HepG2 (cell line): ENCODE results near the gene SLC2A13. TPM values are rescaled to one million over a fixed set of nuclear protein-coding genes. Genes with fewer than 3 reads are reported as not detected.

ENCODE experiments used
- ARID5B ChIP-seq: IDR thresholded peaks from 2 replicates; pipeline ENCODE4 v1.4.0; 2020; ENCODE audit warnings: mild to moderate bottlenecking, missing genetic modification reagents
- ELK4 ChIP-seq: sonication (generic); formaldehyde crosslinking; IDR thresholded peaks from 2 replicates; pipeline ENCODE4 v1.9.0; 2021; ENCODE audit warnings: missing genetic modification reagents, borderline replicate concordance
- GPN1 ChIP-seq: sonication (generic); formaldehyde crosslinking; IDR thresholded peaks from 2 replicates; pipeline ENCODE4 v1.5.1; 2020; ENCODE audit warnings: missing genetic modification reagents, borderline replicate concordance
- HNF4A ChIP-seq: sonication (generic); formaldehyde crosslinking; IDR thresholded peaks from 2 replicates; pipeline ENCODE4 v1.4.0; 2020; ENCODE audit warnings: missing genetic modification reagents
- MAF1 ChIP-seq: sonication (generic); formaldehyde crosslinking; IDR thresholded peaks from 2 replicates; pipeline ENCODE4 v1.5.0; 2020; ENCODE audit warnings: missing genetic modification reagents, borderline replicate concordance
- MBD4 ChIP-seq: IDR thresholded peaks from 2 replicates; pipeline ENCODE4 v1.6.1; 2012; ENCODE audit warnings: low read length, inconsistent platforms, borderline replicate concordance
- RFX3 ChIP-seq: IDR thresholded peaks from 2 replicates; pipeline ENCODE4 v1.6.1; 2016; ENCODE audit warnings: missing biosample characterization, missing genetic modification reagents
- USF2 ChIP-seq, 2 experiments: sonication (generic) in 1 of 2; formaldehyde crosslinking in 1 of 2; IDR thresholded peaks; 2 replicates each; pipeline versions ENCODE4 v1.5.1 to v1.6.1; 2011 to 2020; ENCODE audit warnings: borderline replicate concordance in 1 of 2, low read depth in 1 of 2, low read length in 1 of 2, mild to moderate bottlenecking in 1 of 2, missing genetic modification reagents in 1 of 2, moderate library complexity in 1 of 2
- ZFP36 ChIP-seq: fragments of 150-350 bp; IDR thresholded peaks from 2 replicates; pipeline ENCODE4 v1.6.1; 2018; ENCODE audit warnings: borderline replicate concordance, low read length, low read depth; ENCODE audit not compliant: partially characterized antibody
- ZNF143 ChIP-seq: sonication (generic); formaldehyde crosslinking; IDR thresholded peaks from 2 replicates; pipeline ENCODE4 v1.4.0; 2020; ENCODE audit warnings: missing genetic modification reagents
- ZNF318 ChIP-seq: sonication (generic); formaldehyde crosslinking; IDR thresholded peaks from 2 replicates; pipeline ENCODE4 v1.4.0; 2020; ENCODE audit warnings: mild to moderate bottlenecking, missing genetic modification reagents
- ZNF782 ChIP-seq: sonication (generic); formaldehyde crosslinking; IDR thresholded peaks from 2 replicates; pipeline ENCODE4 v1.4.0; 2020; ENCODE audit warnings: missing genetic modification reagents, mild to moderate bottlenecking, borderline replicate concordance
- polyA plus RNA-seq, 8 experiments: library from polyadenylated mRNA; depleted of rRNA in 3 of 8; stranded (reverse) in 7 of 8; unstranded in 1 of 8; fragments of >200 nt; fragmentation: Illumina TruSeq in 4 of 8; extraction: Trizol in 4 of 8; gene quantifications; 2 replicates each; pipeline versions ENCODE4 v1.2.1 to v1.2.3, GENCODE V29; 2011 to 2016; ENCODE audit warnings: low read depth in 4 of 8, missing spikeins in 1 of 8, mixed read lengths in 1 of 8; ENCODE audit not compliant: insufficient read depth in 1 of 8
- total RNA-seq, 5 experiments: library from RNA; depleted of rRNA; stranded (reverse); fragments of >200 nt; fragmentation: Illumina TruSeq; extraction: Trizol; gene quantifications; 2 replicates each; pipeline ENCODE4 v1.2.3, GENCODE V29; 2016; ENCODE audit warnings: low read depth in 1 of 5

SLC2A13 gene
- total and polyA plus RNA-seq, 2 of the 13 experiments (the other 11 are each of a cell fraction or from before 2014, with no cell fraction given), result 5.5 to 6.0 TPM

GRCh38 chr12:40105515-40106201 is at the start of gene SLC2A13 (continued):
- TF ChIP-seq USF2 (IDR thresholded peaks at IDR 0.05; ENCODE audit: low read depth, low read length) (peak; percentile 58), USF2 (CRISPR knock-in tag; IDR thresholded peaks at IDR 0.05; ENCODE audit: borderline replicate concordance) (no peak), MBD4 (no peak), GPN1 (CRISPR knock-in tag) (no peak), ZFP36 (no peak), RFX3 (CRISPR knock-in tag) (no peak), ZNF318 (CRISPR knock-in tag) (no peak), MAF1 (CRISPR knock-in tag) (no peak), HNF4A (no peak), ZNF143 (CRISPR knock-in tag) (0 out of 2 replicates have a peak, but pooled peaks have one; percentile 24), ELK4 (CRISPR knock-in tag) (no peak), ZNF782 (CRISPR knock-in tag) (no peak), ARID5B (CRISPR knock-in tag) (no peak; the same call in 1 of the 2 replicates)
